Activated CD8-positive, alpha-beta memory T cell treated with anti-CD3 and anti-CD28 coated beads, Interleukin-2, amount 50 U/mL, for 1 hour (primary cell): Measurements from ENCODE around the gene RAB31.

Experiments
- DNase-seq: peaks from one replicate; pipeline ENCODE4 v3.0.0-alpha.2; 2020; ENCODE audit errors: extremely low read depth

Gene RAB31

DNA sequence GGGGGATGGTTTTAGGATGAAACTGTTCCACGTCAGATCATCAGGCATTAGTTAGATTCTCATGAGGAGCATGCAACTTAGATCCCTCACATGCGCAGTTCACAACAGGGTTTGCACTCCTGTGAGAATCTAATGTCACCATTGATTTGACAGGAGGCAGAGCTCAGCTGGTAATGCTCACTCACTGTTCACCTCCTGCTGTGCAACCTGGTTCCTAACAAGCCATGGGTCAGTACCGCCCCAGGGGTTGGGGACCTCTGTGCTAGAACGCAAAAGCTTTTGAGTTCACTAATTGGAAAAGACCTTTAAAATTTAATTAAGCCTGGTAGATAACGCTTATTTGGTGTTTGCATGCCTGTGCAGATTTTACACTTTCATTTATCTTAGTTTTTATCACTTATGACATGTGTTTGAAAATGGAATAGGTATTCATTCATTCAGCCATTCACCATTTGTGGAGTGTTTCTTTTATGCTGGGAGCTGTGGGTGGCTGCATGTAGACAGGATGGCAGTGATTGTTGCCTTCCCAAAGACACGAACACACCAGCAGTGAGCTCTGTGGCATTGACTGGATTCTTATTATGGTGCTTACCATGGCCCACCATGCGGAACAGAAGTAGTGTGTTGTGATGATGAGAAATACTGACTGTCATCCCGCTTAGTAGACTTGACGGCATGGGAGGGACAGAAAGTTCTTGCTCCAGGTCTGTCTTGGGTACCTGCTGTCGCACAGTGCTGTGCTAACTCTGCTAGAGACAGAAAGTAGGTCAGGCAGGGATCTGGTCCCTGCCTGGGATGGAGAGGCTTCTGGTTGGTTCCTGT lies 6.4 kb downstream of the RAB31 start:
- no peak for DNase-seq

DNA sequence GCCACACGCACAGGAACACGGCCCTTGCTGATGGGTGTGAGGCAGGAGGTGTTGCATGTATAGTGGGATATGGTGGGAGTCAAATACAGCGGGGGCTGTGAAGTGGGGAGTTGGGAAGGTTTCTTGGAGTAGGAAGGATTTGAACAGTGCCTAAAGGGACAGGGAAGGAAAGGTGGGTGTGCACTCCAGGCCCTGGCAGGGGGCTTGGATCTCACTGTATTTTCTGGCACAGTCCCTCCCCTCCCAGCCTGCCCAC lies 6.9 kb downstream of the RAB31 start:
- no peak for DNase-seq

DNA sequence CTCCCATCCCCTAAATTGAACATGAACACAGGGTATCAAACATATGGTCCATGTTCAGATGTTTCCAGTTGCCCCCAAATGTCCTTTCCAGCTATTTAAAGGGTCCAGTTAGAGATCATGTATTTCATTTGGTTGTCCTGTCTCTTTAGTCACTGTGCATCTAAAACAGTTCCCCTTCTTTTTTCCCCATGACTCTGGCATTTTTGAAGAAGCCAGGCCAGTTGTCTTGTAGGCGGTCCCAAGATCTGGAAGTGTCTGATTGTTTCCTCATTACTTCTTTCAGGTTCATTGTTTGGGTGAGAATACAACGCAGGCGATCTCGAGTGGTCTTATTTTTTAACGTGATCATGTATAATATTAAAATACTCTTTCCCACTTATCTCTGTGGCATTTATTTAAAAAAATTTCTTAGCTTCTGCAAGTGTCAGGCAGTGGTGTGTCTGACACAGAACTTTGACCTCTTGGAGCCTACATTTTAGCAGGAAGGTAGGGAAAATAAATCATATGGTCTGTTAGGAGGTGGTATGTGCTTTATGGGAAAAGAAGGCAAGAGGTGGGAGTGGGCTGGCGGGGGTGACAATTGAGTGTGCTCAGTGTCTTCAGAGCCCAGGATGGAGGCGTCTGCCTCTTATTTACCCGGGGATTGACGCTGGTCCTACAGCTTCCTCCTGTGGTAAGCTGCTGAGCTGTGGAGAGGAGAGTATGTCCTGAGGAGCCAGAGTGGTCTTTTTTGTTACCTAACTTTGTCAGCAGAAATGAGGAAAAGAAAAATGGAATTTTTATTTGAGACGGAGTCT lies 8.1 kb downstream of the RAB31 start:
- no peak for DNase-seq

DNA sequence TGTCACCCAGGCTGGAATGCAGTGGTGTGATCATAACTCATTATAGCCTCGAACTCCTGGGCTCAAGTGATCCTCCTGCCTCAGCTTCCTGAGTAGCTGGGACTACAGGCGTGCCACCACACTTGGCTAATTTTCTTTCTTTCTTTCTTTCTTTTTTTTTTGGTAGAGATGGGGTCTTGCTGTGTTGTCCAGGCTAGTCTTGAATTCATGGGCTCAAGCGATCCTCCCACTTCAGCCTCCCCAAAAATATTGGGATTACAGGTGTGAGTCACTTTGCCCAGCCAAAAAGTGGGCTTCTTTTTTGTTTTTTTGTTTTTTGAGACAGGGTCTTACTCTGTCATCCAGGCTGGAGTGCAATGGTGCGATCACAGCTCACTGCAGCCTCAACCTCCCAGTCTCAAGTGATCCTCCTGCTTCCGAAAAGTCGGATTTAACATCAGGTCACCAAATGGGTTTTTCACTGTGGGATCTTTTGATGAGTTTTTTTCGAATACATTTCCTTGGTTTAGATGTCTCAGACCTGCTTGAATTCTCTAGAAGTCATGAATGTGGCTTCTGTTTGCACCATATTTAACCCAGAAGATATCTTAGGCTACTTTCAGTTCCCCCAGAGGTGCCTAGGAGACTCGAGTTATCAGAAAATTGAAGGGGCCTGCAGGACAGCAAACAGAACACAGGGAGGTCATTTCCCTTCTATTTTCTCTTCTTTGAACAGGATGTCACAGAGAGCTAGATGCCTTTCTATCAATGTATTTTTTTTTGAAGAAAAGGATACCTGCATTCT lies 8.9 kb downstream of the RAB31 start:
- DNase-seq, result no peak

DNA sequence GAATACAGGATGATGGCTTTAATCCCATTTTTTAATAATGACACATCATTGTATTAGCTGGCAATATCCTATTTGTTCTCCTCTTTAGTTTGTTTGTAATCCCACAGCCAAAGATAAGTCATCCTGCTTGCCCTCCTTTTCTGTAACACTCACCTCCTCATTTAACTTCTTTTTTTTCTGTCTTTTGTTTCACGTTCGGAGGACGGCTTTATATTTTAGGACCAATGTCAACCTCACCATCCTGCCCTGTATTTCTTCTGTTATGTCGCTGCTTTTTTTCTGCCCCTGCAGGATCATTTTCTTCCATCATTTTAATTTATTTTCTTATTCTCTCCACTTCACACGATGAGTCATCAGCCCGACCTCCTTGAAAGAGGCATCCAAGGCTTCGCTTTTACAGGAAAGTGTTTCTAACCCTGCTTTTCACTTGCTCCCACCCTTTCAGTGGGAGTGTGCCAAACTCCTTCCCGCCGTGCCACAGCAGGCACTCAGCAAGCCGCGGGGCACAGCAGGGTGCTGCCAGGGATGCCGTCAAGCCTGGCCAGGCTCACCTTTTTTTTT lies 11.4 kb downstream of the RAB31 start:
- DNase-seq, result no peak

DNA sequence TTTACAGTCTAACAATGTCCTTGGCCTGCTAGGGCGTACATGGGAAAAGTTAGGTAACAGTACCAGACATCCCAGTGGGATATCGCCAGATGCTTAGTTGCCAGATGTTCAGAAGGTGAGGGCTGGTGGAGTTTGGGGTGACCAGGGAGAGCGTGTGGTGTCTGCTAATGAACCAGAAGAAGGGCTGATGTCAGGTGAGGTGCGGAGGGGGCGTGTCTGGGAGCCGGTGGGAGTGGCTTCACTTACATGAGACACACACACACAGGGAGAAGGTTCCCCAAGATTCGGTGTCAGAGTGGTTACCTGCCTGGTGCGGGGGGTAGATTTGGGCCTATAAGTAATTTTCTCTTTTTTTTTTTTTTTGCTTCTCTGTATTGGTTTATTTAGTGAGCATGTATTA lies 12.2 kb downstream of the RAB31 start:
- no peak for DNase-seq

DNA sequence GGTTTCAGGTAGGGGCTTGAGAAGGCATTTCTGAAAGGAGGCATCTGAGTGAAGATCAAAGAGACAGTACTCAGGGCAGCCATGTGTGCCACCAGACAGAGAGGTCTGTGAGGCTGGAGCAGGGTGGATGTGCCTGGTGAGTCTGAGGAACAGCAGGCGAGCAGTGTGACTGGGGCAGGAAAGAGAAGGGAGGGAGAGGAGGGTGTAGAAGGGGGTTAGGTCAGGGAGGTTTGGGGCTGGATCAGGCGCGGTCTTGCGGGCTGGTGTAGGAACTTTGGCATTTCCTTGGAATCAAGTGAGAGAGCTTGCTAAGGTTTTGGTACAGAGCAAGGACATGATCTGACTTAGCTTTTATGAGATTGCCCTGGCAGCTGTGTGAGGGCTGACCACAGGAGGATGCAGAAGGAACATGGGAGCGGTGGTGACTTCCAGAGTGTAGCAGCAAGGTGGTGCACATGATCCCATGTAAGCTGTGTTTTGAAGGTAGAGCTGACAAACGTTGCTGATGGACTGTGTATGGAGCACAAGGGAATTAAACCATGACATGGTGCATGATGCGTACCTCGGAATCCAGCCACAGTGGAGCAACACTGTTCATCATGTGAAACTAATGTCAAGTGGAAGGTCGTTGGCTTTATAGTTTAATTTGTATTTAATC lies 13.9 kb downstream of the RAB31 start:
- no peak for DNase-seq

DNA sequence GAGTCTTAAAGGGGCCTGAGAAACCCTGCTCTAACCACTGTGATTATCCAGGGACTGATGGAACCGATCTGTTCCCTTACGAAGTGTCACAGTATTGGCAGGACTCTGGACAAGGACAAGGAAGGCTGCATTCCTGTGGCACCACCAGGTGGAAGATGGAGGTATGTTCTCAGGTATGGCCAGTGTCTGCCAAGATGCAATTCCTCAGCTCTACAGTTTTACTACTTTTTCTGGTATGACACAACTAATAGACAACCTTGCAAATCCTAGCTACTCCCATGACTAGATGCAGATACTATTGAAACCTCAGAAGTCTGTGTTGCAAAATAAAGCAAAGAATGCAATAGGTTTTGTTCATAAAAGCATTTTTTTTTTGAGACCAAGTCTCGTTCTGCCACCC lies 14.6 kb downstream of the RAB31 start:
- DNase-seq, result no peak

DNA sequence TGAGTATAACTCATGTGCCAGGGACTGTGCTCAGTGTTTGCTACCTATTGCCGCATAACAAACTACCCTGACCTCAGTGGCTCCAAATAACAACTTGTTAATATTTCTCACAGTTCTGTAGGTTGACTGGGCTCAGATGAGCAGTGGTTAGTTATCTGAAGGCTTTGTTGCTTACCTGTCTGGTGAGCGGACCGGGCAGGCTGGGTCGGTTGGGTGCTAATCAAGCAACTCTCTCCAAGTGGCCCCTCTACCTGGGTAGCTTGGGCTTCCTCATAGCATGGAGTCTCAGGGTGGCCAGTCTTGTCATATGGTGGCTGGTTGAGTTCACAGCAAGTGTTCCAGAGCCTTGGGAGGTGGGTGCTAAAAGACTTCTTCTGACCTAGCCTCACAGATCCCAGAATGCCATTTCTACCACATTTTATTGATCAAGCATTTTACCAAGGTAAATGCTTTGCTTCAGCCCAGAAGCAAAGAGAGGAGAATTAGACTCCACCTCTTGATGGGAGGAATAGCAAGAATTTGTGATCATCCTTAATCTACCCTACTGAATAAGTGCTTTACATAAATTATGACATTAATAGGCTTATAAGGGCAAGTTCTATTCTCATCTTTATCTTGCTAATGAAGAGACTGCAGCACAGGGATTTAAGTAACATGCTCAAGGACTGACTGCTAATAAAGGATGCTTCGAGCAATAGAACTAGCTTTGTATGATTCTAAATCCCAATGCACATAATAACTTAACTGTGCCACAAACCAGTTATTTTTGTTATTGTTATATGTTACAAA lies 16.9 kb downstream of the RAB31 start:
- no peak for DNase-seq

DNA sequence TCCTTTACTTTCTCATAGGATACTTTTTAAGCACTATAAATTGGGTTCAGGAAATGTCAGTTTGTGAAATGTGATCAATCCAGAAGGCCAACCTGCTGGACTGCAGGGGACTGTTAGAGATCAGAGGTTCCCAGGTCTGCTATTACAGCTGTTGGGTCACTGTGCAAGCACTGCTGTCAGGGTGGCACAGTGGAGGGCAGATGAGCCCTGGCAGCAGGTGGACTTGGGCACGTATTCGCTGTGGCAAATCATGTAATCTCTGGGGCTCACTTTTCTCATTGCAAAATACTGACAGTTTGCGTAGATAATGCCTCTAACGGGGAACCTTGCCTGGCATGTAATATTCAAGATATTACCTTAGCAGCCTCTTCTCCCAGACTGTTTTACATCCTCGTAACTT lies 18.1 kb downstream of the RAB31 start:
- no peak for DNase-seq

DNA sequence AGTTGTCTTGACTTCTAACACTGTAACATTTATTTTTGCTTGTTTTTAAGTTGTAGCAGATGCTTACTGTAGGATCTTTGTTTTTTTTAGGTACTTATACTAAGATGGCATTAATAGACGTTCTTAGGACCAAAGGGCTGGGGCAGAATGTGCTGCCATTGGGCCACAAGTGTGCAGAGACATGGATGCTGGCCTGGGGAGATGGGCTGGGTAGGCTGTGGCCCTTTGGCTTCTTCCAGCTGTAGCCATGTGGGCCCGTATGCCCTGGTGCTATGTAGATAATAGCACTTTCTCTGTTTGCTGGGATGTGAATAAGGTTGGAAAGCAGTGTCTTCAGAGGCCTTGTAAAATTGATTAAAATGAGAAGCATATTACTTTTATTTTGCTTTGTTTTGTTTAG lies 18.8 kb downstream of the RAB31 start:
- no peak for DNase-seq

DNA sequence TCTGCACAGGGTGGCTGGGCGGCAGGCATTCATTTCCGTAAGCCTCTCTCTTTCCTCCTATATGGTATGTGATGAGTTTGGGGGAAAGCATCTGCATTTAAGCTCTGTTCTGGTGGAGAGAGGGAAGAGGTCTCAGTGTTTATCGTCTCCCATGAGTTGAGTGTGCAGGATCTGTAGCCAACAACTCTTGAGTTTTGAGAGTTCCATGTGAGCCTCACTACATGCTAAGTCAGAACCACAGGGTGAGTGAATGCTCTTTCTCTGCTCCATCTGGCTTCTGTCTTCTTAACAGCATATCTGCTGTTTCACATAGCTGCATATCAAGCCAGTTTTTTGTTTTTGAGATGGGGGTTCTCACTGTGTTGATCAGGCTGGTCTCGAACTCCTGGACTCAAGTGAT lies 22.7 kb downstream of the RAB31 start:
- no peak for DNase-seq

DNA sequence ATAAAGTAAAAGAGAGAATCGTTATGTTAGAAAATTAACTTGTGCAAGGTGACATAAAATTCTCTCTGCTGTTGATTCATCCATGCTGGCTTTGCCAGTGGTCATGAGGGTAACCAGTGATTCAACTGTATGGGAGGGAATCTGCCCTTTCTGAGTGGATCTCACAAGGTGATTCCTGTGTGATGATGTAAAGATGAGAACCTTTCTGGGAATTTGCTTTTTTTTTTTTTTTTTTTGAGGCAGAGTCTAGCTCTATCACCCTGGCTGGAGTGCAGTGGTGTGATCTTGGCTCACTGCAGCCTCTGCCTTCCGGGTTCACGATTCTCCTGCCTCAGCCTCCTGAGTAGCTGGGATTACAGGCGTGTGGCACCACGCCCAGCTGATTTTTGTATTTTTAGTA lies 23.3 kb downstream of the RAB31 start:
- DNase-seq, result no peak

DNA sequence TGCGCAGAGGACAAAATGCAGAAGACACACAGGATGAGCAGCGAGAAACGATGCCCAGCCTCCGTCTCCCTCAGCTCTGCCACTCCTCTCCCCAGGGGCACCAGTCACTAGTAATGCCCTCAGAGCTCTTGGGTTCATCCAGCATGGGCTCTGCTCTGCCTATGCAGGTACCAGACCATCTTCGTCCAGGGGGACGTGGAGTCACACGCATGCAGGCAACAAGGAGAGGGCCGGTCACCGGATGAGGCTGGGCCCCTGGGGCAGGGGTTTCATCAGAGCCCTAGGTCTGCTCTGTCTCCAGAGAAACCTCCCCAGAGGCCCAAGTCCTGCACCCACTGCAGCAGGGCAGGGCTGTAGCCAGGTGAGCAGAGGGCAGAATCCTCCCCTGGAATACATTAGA lies 23.9 kb downstream of the RAB31 start:
- DNase-seq, result no peak

DNA sequence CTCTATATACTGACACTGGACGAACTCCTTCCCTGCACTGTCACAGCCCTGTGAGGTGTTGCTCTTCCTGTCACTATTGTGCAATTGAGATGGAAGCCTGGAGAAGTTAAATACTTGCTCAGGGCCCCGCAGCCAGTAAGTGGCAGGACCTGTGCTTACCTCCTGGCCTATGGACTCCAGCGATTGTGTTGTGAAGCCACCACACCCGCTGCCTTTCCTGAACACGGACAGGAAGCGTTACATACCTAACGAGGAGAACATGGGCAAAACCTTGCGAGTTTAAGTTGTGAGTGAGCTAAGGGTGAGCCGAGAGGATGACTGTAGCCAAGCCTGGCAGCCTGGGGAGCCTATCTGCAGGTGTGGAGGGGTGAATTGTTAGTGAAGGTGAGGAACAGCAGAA lies 26.1 kb downstream of the RAB31 start:
- DNase-seq, result no peak

DNA sequence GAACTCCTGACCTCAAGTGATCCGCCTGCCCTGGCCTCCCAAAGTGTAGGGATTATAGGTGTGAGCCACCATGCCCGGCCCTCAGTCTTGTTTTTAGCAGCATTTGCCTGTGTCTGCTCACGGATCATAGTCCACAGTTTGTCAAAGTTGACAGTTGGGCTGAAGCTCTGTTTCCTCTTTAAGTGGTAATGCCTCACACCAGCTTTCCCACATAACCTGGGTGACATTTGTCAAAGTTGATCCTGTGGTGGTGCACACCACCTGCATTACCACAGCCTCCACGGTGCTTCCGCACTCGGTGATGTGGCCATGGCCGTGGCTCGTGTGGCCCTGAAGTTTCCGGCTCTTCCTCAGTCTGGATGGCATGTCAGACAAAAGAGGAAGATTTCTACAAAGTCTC lies 27.1 kb downstream of the RAB31 start:
- DNase-seq, result no peak

DNA sequence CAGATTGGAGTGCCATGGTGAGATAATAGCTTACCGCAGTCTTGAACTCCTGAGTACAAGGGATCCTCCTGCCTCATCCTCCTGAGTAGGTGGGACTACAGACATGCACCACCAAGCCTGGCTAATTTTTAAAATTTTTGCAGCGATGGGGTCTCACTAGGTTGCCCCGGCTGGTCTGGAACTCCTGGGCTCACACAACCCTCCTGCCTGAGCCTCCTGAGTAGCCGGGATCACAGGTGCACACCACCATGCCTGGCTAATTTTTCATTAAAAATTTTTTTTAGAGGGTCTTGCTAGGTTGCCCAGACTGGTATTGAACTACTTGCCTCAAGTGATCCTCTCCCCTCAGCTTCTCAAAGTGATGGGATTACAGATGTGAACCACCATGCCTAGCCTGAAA lies 27.8 kb downstream of the RAB31 start:
- DNase-seq, result no peak

DNA sequence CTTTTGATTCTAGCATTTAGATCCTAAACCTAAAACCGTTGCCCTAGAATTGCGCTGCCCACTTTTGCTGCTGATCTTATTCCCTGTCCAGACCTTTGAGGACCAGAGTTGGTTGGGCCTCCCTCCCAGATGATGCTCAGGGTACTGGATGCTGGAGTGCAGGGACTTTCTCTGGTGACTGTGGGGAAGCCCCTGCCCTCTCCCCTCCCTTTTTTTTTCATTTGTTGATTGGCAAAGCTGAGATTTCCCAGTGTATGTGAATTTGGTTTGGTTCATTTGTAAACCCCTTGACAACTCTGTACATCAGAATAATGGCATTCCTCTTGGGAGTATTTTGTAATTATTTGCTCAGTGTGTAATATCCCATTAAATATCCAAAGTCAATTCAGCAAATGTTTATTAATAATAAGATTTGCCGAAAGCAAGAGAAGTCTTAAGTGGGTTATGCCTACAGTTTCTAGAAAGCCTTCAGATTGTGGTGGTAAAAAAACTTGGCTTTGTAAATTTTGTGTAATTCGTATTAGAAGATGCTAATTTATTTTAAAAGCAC lies 28.3 kb downstream of the RAB31 start:
- no peak for DNase-seq

DNA sequence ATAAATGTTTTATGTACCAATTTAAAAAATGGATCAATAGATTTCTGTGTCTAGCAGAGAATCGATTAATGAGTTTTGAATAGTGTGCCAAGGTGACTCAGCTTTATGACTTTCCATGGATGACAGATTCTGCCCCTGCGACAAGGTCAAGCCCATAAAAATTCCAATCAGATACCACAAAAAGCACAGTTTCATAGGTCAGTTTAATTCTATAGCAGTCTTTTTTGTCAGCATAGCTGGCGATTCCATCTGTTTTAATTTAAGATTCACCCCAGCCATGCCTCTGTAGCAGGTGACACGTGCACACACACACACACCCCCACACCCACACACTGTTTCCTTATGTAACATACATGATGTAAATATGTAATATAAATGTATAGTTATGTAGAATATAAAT lies 28.9 kb downstream of the RAB31 start:
- no peak for DNase-seq

DNA sequence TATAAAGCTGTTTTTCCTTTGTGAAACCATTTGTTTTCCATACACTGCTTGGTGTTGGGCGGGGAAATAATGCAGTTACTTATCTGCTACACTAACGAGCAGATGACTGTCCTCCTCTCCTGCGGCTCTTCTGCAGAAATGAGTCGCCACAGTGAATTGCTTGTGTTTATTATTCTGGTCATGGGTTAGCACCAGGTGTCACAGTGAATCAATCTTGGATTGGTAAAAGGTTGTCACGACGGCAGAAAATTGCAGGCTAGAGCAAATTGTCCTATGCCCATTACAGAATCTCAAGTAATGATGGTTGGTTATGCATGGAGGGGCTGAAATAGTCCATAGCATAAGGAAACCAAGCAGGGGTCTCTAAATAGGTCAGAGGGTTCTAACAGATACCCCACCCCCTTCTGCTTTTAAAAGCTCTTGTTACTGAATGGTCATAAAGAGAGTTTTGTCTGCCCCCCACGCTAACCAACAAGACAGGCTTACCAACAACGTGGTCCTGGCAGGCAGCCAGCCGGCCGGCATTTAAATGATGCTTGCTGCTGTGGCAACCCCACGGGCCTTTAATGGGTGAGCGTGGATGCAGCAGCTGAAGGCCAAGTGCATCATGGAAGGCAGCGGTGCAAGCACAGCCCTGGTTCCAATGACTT lies 29.5 kb downstream of the RAB31 start:
- no peak for DNase-seq
